Tibial nerve (tissue), 4 donors: ENCODE data around the gene PAN2.

Experiments
- CTCF ChIP-seq, 5 experiments: fragments of 200-600 bp in 3 of 5; fragments of 450-650 bp in 2 of 5; sonication (generic) in 3 of 5; IDR thresholded peaks; one replicate each; pipeline ENCODE4 v1.5.1; 2016 to 2019; ENCODE audit warnings: antibody characterized with exemption in 5 of 5, mild to moderate bottlenecking in 3 of 5, moderate library complexity in 2 of 5
- EP300 ChIP-seq, 2 donors: sonication (generic); formaldehyde crosslinking; IDR thresholded peaks; one replicate each; pipeline ENCODE4 v1.6.1; 2017; ENCODE audit warnings: antibody characterized with exemption in 2 of 2, mild to moderate bottlenecking in 1 of 2
- POLR2A ChIP-seq, 2 donors: fragments of 450-650 bp; IDR thresholded peaks; one replicate each; pipeline ENCODE4 v1.6.1; 2017; ENCODE audit warnings: antibody characterized with exemption in 2 of 2, mild to moderate bottlenecking in 2 of 2, moderate library complexity in 2 of 2

- TF ChIP-seq POLR2A (IDR thresholded peaks at IDR 0.05) (no peak), CTCF (IDR thresholded peaks at IDR 0.05) (no peak), EP300 (IDR thresholded peaks at IDR 0.05) (no peak)
Measured at GRCh38 chr12:56336361-56337167, 2.8 kb upstream of the PAN2 start.
